Psoas muscle (tissue), 8 donors: ENCODE results near the gene RAB3IL1. TPM values are rescaled to one million over a fixed set of nuclear protein-coding genes. Genes with fewer than 3 reads are reported as not detected.

Experiments used
- ATAC-seq, 4 donors: fragments of 200-7000 bp; cut with Tn5 transposase; one replicate each; pipeline ENCODE4 v1.9.1; 2020; ENCODE audit warnings: moderate library complexity in 3 of 4, mild to moderate bottlenecking in 2 of 4
- DNase-seq, 2 donors: peaks; one replicate each; pipeline ENCODE4 v3.0.0-alpha.2; 2020
- H3K27ac ChIP-seq: fragments of 200-600 bp; one replicate; pipeline ENCODE4 v1.8.0; 2022
- H3K27me3 ChIP-seq, 3 donors: fragments of 200-600 bp in 1 of 3; one replicate each; pipeline versions ENCODE4 v1.6.1 to v1.8.0; 2013 to 2022; ENCODE audit warnings: low read length in 2 of 3, mild to moderate bottlenecking in 2 of 3, moderate library complexity in 1 of 3; ENCODE audit not compliant: insufficient read depth in 3 of 3
- H3K36me3 ChIP-seq, 2 donors: fragments of 200-600 bp in 1 of 2; one replicate each; pipeline versions ENCODE4 v1.6.1 to v1.8.0; 2013 to 2022; ENCODE audit warnings: low read depth in 1 of 2, mild to moderate bottlenecking in 1 of 2, moderate library complexity in 1 of 2; ENCODE audit not compliant: insufficient read depth in 1 of 2
- H3K4me1 ChIP-seq: fragments of 200-600 bp; one replicate; pipeline ENCODE4 v1.8.0; 2022
- H3K4me3 ChIP-seq: fragments of 200-600 bp; one replicate; pipeline ENCODE4 v1.8.0; 2022; ENCODE audit warnings: mild to moderate bottlenecking
- H3K9me3 ChIP-seq: fragments of 200-600 bp; one replicate; pipeline ENCODE4 v1.8.0; 2022
- CTCF ChIP-seq: fragments of 200-600 bp; IDR thresholded peaks from one replicate; pipeline ENCODE4 v1.8.0; 2022; ENCODE audit warnings: antibody characterized with exemption
- WGBS, 3 donors: extraction: QIAGEN DNeasy Blood & Tissue Kit; methylation state at CpG; one replicate each; pipeline versions ENCODE4 v1.1.6 to v1.1.7; 2013; 5-methylcytosine and 5-hydroxymethylcytosine counted together
- intact Hi-C, 2 donors: fragments of 100-400 bp; cut with DNase I; formaldehyde crosslinking; loops; one replicate each; pipeline versions ENCODE4 v1.11.0 to v1.14.2; 2022
- polyA plus RNA-seq, 3 donors: library from polyadenylated mRNA; stranded (reverse); fragments of 200-250 nt; gene quantifications; one replicate each; pipeline ENCODE4 v1.2.3, GENCODE V29; 2013
- total RNA-seq, 4 donors: library from RNA; stranded (reverse); fragmentation: NEBNext Ultra II Directional in 2 of 4; extraction: Animal tissue kit (Norgen Biotek cat#: 25700) in 2 of 4; gene quantifications; one replicate each; pipeline versions ENCODE4 v1.2.1 to v1.2.4, GENCODE V29; 2021 to 2023
- donor health status: healthy with polysubstance abuse.
- donor health status: DM: no; HTN: no; CAD: no; lungs with moderate emphysema.
- donor health status: Bipolar disorder and iron deficiency.
- donor health status: healthy.
- donor health status: DM: yes; HTN: yes; CAD: no.
- donor health status: DM: no; HTN: no; CAD: no.
- donor health status: DM: no; HTN: no; CAD: no.
- donor health status: DM: yes; HTN: yes; CAD: no.

RAB3IL1 gene
- total and polyA plus RNA-seq, 7 donors: 1.7 to 5.9 (median 4.9) TPM

GRCh38 chr11:61904539-61905048 lies 12.8 kb downstream of the RAB3IL1 start:
- Histone ChIP-seq H3K27me3 (no peaks in the 10 kb centered on the region), H3K4me1 (no peaks in the 10 kb centered on the region), H3K36me3 (peaks cover 0 to 21% of the 10 kb centered on the region in 2 donors), H3K9me3 (no peaks in the 10 kb centered on the region), H3K4me3 (no peak overlapping the region), H3K27ac (no peak overlapping the region)
- 69 to 76% (median 71%) methylated on average over 17 to 19 of the region's 19 CpGs for WGBS, 3 donors
- DNase-seq (no peak), ATAC-seq (no peak)
- no peak for TF ChIP-seq CTCF
- intact Hi-C loops: no loop called here

GRCh38 chr11:61903845-61904244 lies 13.5 kb downstream of the RAB3IL1 start:
- no peaks in the 10 kb centered on the region for H3K4me1 ChIP-seq
- H3K36me3 ChIP-seq: peaks cover 0 to 21% of the 10 kb centered on the region in 2 donors
- H3K4me3 ChIP-seq: no peak overlapping the region
- no peak overlapping the region for H3K27ac ChIP-seq
- DNase-seq: no peak
- WGBS, 3 donors: 94 to 100% (median 100%) methylated on average over 3 of the region's 3 CpGs
- no peaks in the 10 kb centered on the region for H3K27me3 ChIP-seq
- intact Hi-C loops: no loop called here
- ATAC-seq: no peak
- H3K9me3 ChIP-seq: no peaks in the 10 kb centered on the region
- no peak for TF ChIP-seq CTCF

- ATAC-seq (no peak), DNase-seq (no peak)
- H3K4me3 ChIP-seq: no peak overlapping the region
- no peak overlapping the region for H3K27ac ChIP-seq
- TF ChIP-seq CTCF: no peak
- intact Hi-C loops: no loop called here
- peaks cover 0 to 21% of the 10 kb centered on the region in 2 donors for H3K36me3 ChIP-seq
- 76 to 82% (median 79%) methylated on average over 11 of the region's 11 CpGs for WGBS, 3 donors
- no peaks in the 10 kb centered on the region for H3K9me3 ChIP-seq
- H3K27me3 ChIP-seq: no peaks in the 10 kb centered on the region
- no peaks in the 10 kb centered on the region for H3K4me1 ChIP-seq
Observed at GRCh38 chr11:61902313-61902712, 15.1 kb downstream of the RAB3IL1 start.

- Histone ChIP-seq H3K27ac (no peak overlapping the region), H3K4me3 (no peak overlapping the region), H3K36me3 (peaks cover 0 to 21% of the 10 kb centered on the region in 2 donors), H3K4me1 (no peaks in the 10 kb centered on the region), H3K9me3 (no peaks in the 10 kb centered on the region), H3K27me3 (no peaks in the 10 kb centered on the region)
- WGBS, 3 donors: 86 to 90% (median 88%) methylated on average over 10 of the region's 10 CpGs
- ATAC-seq: no peak
- no peak for DNase-seq
- intact Hi-C loops: no loop called here
- no peak for TF ChIP-seq CTCF
Observed at GRCh38 chr11:61901397-61901796, 16.0 kb downstream of the RAB3IL1 start.

GRCh38 chr11:61900251-61900650 lies 17.1 kb downstream of the RAB3IL1 start:
- peaks cover 0 to 21% of the 10 kb centered on the region in 2 donors for H3K36me3 ChIP-seq
- WGBS, 3 donors: 86 to 94% (median 89%) methylated on average over 17 of the region's 17 CpGs
- H3K27ac ChIP-seq: no peak overlapping the region
- no peak for ATAC-seq
- intact Hi-C loops: no loop called here
- H3K4me1 ChIP-seq: no peaks in the 10 kb centered on the region
- DNase-seq: no peak
- no peak overlapping the region for H3K4me3 ChIP-seq
- no peaks in the 10 kb centered on the region for H3K27me3 ChIP-seq
- TF ChIP-seq CTCF: no peak
- H3K9me3 ChIP-seq: no peaks in the 10 kb centered on the region
